ENCODE data around the gene GALM. TPM values are rescaled to one million over a fixed set of nuclear protein-coding genes. Genes with fewer than 3 reads are reported as not detected.

GALM gene
- total and polyA plus RNA-seq, 10 of the 15 experiments (the other 5 are each of a cell fraction or from before 2014, with no cell fraction given) = 1.1 to 4.0 (median 1.7) TPM

DNA sequence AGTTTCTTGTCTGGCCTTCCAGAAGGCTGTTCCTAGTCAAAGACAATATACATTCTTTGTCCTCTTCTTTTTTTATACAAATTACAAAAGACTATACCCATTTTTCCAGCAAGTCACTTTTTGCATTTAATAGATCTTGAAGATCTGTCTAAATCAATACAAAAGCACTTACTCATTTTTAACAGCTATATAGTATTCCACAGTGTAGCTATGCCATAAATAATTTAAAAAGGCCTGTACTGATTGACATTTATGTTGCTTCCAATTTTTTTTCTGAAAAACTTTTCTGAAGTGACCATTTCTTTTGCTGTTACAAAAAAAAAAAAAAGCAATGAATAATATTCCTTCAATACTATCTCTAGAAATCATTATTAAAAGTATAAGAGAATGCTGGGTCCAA lies 32.9 kb upstream of the GALM start:
- H3K79me2 ChIP-seq (ENCODE audit: control insufficient read depth, insufficient read depth, low read length) = no peaks in the 10 kb centered on the region
- ChIA-PET SMC1A (ENCODE audit: uncharacterized antibody, unreplicated experiment) (interaction anchor here (0.7 to 3.2 kb wide), 2 partner anchors 11 to 20 kb away, joined by 3 to 13 read pairs; no protein-coding TSS in a partner anchor), POLR2A (interaction anchor here (0.6 to 1.5 kb wide), 4 partner anchors 13 to 34 kb away, joined by 3 to 7 read pairs (median 5); no protein-coding TSS in a partner anchor), CTCF (interaction anchor here (1.4 kb wide), 1 partner anchor 31 kb away, joined by 4 read pairs; no protein-coding TSS in a partner anchor), RAD21 (ENCODE audit: unreplicated experiment) (no interaction called here)
- peaks cover 3% of the 10 kb centered on the region; the same call in 2 of the 3 replicates for H3K9me3 ChIP-seq (replicated peaks; ENCODE audit: control insufficient read depth, insufficient read depth, low read length)
- no peaks in the 10 kb centered on the region for H3K36me3 ChIP-seq (ENCODE audit: control insufficient read depth in 2 of 2, insufficient read depth in 2 of 2, low read length in 1 of 2)
- no peak overlapping the region for H3K4me3 ChIP-seq
- TF ChIP-seq ZNF24 (IDR thresholded peaks at IDR 0.05) = no peak
- TF ChIP-seq, protein P1, sequence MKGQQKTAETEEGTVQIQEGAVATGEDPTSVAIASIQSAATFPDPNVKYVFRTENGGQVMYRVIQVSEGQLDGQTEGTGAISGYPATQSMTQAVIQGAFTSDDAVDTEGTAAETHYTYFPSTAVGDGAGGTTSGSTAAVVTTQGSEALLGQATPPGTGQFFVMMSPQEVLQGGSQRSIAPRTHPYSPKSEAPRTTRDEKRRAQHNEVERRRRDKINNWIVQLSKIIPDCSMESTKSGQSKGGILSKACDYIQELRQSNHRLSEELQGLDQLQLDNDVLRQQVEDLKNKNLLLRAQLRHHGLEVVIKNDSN (IDR thresholded peaks at IDR 0.05; ENCODE audit: borderline replicate concordance, extremely low read length, insufficient read depth, low read depth, low read length) = no peak
- TF ChIP-seq CREM (IDR thresholded peaks at IDR 0.05; ENCODE audit: low read depth) = no peak
- TF ChIP-seq, protein P2, sequence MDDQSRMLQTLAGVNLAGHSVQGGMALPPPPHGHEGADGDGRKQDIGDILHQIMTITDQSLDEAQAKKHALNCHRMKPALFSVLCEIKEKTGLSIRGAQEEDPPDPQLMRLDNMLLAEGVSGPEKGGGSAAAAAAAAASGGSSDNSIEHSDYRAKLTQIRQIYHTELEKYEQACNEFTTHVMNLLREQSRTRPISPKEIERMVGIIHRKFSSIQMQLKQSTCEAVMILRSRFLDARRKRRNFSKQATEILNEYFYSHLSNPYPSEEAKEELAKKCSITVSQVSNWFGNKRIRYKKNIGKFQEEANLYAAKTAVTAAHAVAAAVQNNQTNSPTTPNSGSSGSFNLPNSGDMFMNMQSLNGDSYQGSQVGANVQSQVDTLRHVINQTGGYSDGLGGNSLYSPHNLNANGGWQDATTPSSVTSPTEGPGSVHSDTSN (IDR thresholded peaks at IDR 0.05; ENCODE audit: insufficient replicate concordance, low read depth, low read length) = no peak
- TF ChIP-seq, protein P3, sequence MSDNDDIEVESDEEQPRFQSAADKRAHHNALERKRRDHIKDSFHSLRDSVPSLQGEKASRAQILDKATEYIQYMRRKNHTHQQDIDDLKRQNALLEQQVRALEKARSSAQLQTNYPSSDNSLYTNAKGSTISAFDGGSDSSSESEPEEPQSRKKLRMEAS (IDR thresholded peaks at IDR 0.05; ENCODE audit: low read depth, low read length) = no peak
- no peak for TF ChIP-seq MXI1 (IDR thresholded peaks at IDR 0.05; ENCODE audit: low read depth, low read length)
- TF ChIP-seq, protein P4, sequence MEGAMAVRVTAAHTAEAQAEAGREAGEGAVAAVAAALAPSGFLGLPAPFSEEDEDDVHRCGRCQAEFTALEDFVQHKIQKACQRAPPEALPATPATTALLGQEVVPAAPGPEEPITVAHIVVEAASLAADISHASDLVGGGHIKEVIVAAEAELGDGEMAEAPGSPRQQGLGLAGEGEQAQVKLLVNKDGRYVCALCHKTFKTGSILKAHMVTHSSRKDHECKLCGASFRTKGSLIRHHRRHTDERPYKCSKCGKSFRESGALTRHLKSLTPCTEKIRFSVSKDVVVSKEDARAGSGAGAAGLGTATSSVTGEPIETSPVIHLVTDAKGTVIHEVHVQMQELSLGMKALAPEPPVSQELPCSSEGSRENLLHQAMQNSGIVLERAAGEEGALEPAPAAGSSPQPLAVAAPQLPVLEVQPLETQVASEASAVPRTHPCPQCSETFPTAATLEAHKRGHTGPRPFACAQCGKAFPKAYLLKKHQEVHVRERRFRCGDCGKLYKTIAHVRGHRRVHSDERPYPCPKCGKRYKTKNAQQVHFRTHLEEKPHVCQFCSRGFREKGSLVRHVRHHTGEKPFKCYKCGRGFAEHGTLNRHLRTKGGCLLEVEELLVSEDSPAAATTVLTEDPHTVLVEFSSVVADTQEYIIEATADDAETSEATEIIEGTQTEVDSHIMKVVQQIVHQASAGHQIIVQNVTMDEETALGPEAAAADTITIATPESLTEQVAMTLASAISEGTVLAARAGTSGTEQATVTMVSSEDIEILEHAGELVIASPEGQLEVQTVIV (IDR thresholded peaks at IDR 0.05; ENCODE audit: borderline replicate concordance, partially characterized antibody) = no peak
- no peak for TF ChIP-seq TBL1XR1 (IDR thresholded peaks at IDR 0.05; ENCODE audit: low read depth, low read length)
- TF ChIP-seq RUNX3 (IDR thresholded peaks at IDR 0.05; ENCODE audit: low read length) = no peak
- no peak for FAIRE-seq
- H3K4me2 ChIP-seq (ENCODE audit: control insufficient read depth, insufficient read depth) = no peak overlapping the region
- no peak overlapping the region for H3K9ac ChIP-seq (ENCODE audit: control insufficient read depth, insufficient read depth, low read length)
- H3K27me3 ChIP-seq (replicated peaks in 1 of 2; ENCODE audit: control insufficient read depth in 2 of 2, insufficient read depth in 2 of 2, low read length in 1 of 2) = no peaks in the 10 kb centered on the region
- no peak for ATAC-seq
- no peak overlapping the region for H2AFZ ChIP-seq (ENCODE audit: control insufficient read depth, low read depth, low read length)
- H3K4me1 ChIP-seq (ENCODE audit: control insufficient read depth, insufficient read depth, low read length) = peaks cover 24% of the 10 kb centered on the region
- intact Hi-C loops (cut with micrococcal nuclease; ENCODE audit: unreplicated experiment) (no loop called here), in situ Hi-C loops (cut with MboI) (no loop called here)
- H3K27ac ChIP-seq (ENCODE audit: control insufficient read depth, insufficient read depth) = no peak overlapping the region
- H4K20me1 ChIP-seq (ENCODE audit: control insufficient read depth, insufficient read depth) = no peaks in the 10 kb centered on the region
- DNase-seq (ENCODE audit: low read depth, low spot score) = no peak
- no TSS peak for BruUV-seq (replicated peaks)
